ENCODE measurements around the gene RBP5.

Gene RBP5

DNA sequence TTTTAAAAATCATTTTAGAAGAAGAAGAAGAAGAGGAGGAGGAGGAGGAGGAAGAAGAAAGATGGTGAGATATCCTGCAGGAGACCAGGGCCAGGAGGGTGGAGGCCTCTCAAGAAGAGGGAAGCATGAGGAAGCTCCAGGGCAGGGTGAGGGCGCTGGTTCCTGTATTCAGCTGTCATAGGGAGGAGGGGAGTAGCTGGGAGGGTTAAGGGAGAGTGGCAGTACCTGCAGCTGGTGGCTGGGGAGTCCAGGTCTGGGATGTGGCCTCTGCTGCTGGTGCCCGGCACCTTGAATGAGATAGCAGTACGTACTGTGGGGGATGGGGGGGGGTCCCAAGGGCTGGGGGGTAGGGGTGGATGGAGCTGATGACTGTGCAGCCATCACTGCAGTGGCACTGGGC lies 9.8 kb downstream of the RBP5 start:
- H3K4me3 ChIP-seq (ENCODE audit: low read length) = no peak overlapping the region
- DNase-seq (ENCODE audit: low read depth) = no peak
- TF ChIP-seq, protein P1, sequence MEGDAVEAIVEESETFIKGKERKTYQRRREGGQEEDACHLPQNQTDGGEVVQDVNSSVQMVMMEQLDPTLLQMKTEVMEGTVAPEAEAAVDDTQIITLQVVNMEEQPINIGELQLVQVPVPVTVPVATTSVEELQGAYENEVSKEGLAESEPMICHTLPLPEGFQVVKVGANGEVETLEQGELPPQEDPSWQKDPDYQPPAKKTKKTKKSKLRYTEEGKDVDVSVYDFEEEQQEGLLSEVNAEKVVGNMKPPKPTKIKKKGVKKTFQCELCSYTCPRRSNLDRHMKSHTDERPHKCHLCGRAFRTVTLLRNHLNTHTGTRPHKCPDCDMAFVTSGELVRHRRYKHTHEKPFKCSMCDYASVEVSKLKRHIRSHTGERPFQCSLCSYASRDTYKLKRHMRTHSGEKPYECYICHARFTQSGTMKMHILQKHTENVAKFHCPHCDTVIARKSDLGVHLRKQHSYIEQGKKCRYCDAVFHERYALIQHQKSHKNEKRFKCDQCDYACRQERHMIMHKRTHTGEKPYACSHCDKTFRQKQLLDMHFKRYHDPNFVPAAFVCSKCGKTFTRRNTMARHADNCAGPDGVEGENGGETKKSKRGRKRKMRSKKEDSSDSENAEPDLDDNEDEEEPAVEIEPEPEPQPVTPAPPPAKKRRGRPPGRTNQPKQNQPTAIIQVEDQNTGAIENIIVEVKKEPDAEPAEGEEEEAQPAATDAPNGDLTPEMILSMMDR (IDR thresholded peaks at IDR 0.05; ENCODE audit: insufficient read depth, low read depth, low read length, missing control alignments) = no peak

DNA sequence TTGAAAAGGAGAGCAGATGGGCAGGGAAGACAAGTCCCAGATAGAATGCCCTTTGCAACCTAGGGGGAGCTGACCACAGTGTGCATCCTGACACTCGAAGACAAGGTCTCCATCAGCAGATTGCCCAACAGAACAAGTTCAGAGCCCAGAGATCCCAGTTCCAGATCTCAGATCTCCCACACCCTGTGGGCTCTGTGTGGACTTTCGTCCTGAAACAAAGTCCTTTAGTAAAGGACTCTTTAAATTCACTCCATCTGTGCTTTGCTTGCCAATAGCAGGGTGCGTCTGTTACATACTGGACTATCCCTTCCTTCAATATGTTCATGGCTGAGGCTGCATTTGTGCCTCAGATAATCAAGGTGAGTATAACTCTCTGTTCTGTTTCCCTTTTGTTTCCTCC lies 11.0 kb downstream of the RBP5 start:
- DNase-seq (ENCODE audit: low read depth) = no peak
- TF ChIP-seq, protein P1 (IDR thresholded peaks at IDR 0.05; ENCODE audit: insufficient read depth, low read depth, low read length, missing control alignments) = no peak
- H3K4me3 ChIP-seq (ENCODE audit: low read length) = no peak overlapping the region

GRCh38 chr12:7116916-7117315 lies 11.8 kb downstream of the RBP5 start:
- TF ChIP-seq, protein P1 (IDR thresholded peaks at IDR 0.05; ENCODE audit: insufficient read depth, low read depth, low read length, missing control alignments) = no peak
- H3K4me3 ChIP-seq (ENCODE audit: low read length) = no peak overlapping the region
- DNase-seq (ENCODE audit: low read depth) = no peak

DNA sequence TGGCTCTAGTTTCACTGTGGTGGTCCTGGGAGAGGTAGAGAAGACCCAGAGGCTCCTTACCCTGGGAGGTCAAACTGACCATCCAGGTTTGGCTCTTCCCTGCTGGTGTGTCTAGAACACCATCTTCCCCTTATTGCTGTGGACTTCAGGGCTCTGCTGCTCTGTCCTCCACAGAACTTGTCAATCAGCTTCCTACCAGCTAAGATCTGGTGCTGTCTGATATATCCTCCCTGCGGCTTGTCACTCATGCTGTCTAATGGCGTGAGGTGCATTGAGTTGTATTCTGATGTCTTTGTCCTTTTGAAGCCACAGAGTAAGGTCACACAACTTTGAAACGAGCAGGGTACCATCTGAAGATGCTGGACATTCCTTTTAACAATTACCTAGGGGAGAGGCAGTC lies 12.5 kb downstream of the RBP5 start:
- TF ChIP-seq, protein P1 (IDR thresholded peaks at IDR 0.05; ENCODE audit: insufficient read depth, low read depth, low read length, missing control alignments) = no peak
- no peak overlapping the region for H3K4me3 ChIP-seq (ENCODE audit: low read length)
- DNase-seq (ENCODE audit: low read depth) = no peak

GRCh38 chr12:7114851-7115250 lies 13.8 kb downstream of the RBP5 start:
- TF ChIP-seq, protein P1 (IDR thresholded peaks at IDR 0.05; ENCODE audit: insufficient read depth, low read depth, low read length, missing control alignments) = no peak
- H3K4me3 ChIP-seq (ENCODE audit: low read length) = no peak overlapping the region

GRCh38 chr12:7114008-7114407 lies 14.7 kb downstream of the RBP5 start:
- TF ChIP-seq, protein P1 (IDR thresholded peaks at IDR 0.05; ENCODE audit: insufficient read depth, low read depth, low read length, missing control alignments) = no peak
- H3K4me3 ChIP-seq (ENCODE audit: low read length) = no peak overlapping the region
- DNase-seq (ENCODE audit: low read depth) = no peak

More at GRCh38 chr12:7114851-7115250, 13.8 kb downstream of the RBP5 start:
- no peak for DNase-seq (ENCODE audit: low read depth)

- H3K4me3 ChIP-seq (ENCODE audit: low read length) = no peak overlapping the region
- TF ChIP-seq, protein P1 (IDR thresholded peaks at IDR 0.05; ENCODE audit: insufficient read depth, low read depth, low read length, missing control alignments) = peak; percentile 87
- peak; percentile 45 for DNase-seq (ENCODE audit: low read depth)
Measured at GRCh38 chr12:7113389-7113871, 15.3 kb downstream of the RBP5 start.
